HEK293 (cell line): ENCODE results near the gene GNPDA1.

Experiments used
- CTCF ChIA-PET: fragments of 350-600 bp; formaldehyde crosslinking; extraction: SDS; loops from one replicate; lab custom pipeline; 2021; ENCODE audit warnings: antibody characterized with exemption; lab: Yijun Ruan, JAX
- POLR2A ChIA-PET: fragments of 300-600 bp; formaldehyde crosslinking; extraction: SDS; loops from one replicate; lab custom pipeline; 2020; ENCODE audit warnings: antibody characterized with exemption, inconsistent platforms; lab: Yijun Ruan, JAX
- H3K27ac ChIP-seq: fragments of 200-500 bp; sonication (Bioruptor generic); 2 replicates; pipeline ENCODE4 v1.5.1; 2014; ENCODE audit warnings: low read depth, low read length, control low read depth, inconsistent platforms; ENCODE audit errors: extremely low read depth
- H3K36me3 ChIP-seq, 2 experiments: fragments of 200-500 bp in 1 of 2; sonication (Bioruptor generic) in 1 of 2; 1 replicate in 1 of 2; 2 replicates in 1 of 2; pipeline ENCODE4 v1.5.1; 2014 to 2017; ENCODE audit warnings: inconsistent platforms in 2 of 2, low read length in 2 of 2; ENCODE audit not compliant: control insufficient read depth in 2 of 2, insufficient read depth in 1 of 2
- H3K4me1 ChIP-seq: fragments of 200-500 bp; sonication (Bioruptor generic); 2 replicates; pipeline ENCODE4 v1.5.1; 2014; ENCODE audit warnings: mild to moderate bottlenecking, low read length, inconsistent platforms; ENCODE audit not compliant: control insufficient read depth, insufficient read depth
- H3K4me3 ChIP-seq: 2 replicates; pipeline ENCODE4 v1.5.1; 2011; ENCODE audit warnings: low read depth, mild to moderate bottlenecking, control low read depth, low read length, moderate library complexity
- H3K9me3 ChIP-seq: fragments of 200-500 bp; sonication (Bioruptor generic); 2 replicates; pipeline ENCODE4 v1.5.1; 2014; ENCODE audit warnings: low read depth, low read length, inconsistent platforms; ENCODE audit not compliant: control insufficient read depth, insufficient read depth
- ATF2 ChIP-seq: fragments of 450-650 bp; formaldehyde crosslinking; IDR thresholded peaks from 2 replicates; pipeline ENCODE4 v1.5.1; 2016; ENCODE audit warnings: missing biosample characterization, missing genetic modification characterization, low read depth
- BCL11A ChIP-seq: fragments of 450-650 bp; formaldehyde crosslinking; IDR thresholded peaks from 2 replicates; pipeline ENCODE4 v1.5.1; 2016; ENCODE audit warnings: low read depth, missing biosample characterization, missing genetic modification characterization
- FEZF1 ChIP-seq: fragments of 450-650 bp; formaldehyde crosslinking; IDR thresholded peaks from 2 replicates; pipeline ENCODE4 v1.5.1; 2016; ENCODE audit warnings: missing biosample characterization, missing genetic modification characterization
- HOXD13 ChIP-seq: sonication (generic); formaldehyde crosslinking; IDR thresholded peaks from 2 replicates; pipeline ENCODE4 v1.8.0; 2022; ENCODE audit warnings: missing genetic modification reagents, borderline replicate concordance
- KLF16 ChIP-seq: fragments of 450-650 bp; formaldehyde crosslinking; IDR thresholded peaks from 2 replicates; pipeline ENCODE4 v1.5.1; 2017; ENCODE audit warnings: missing biosample characterization, missing genetic modification characterization
- KLF9 ChIP-seq: fragments of 450-650 bp; formaldehyde crosslinking; IDR thresholded peaks from 2 replicates; pipeline ENCODE4 v1.5.1; 2016; ENCODE audit warnings: missing biosample characterization, missing genetic modification characterization, low read depth
- ZBTB21 ChIP-seq: fragments of 450-650 bp; formaldehyde crosslinking; IDR thresholded peaks from 2 replicates; pipeline ENCODE4 v1.5.1; 2017; ENCODE audit warnings: missing biosample characterization, missing genetic modification characterization
- ZIC2 ChIP-seq: fragments of 450-650 bp; formaldehyde crosslinking; IDR thresholded peaks from 2 replicates; pipeline ENCODE4 v1.5.1; 2016; ENCODE audit warnings: missing biosample characterization, missing genetic modification characterization
- ZNF175 ChIP-seq: fragments of 450-650 bp; formaldehyde crosslinking; IDR thresholded peaks from 2 replicates; pipeline ENCODE4 v1.5.1; 2016; ENCODE audit warnings: missing biosample characterization, missing genetic modification characterization
- ZNF19 ChIP-seq: fragments of 450-650 bp; formaldehyde crosslinking; IDR thresholded peaks from 2 replicates; pipeline ENCODE4; 2016; ENCODE audit warnings: missing biosample characterization, missing genetic modification characterization, low read depth
- ZNF2 ChIP-seq: fragments of 450-650 bp; formaldehyde crosslinking; IDR thresholded peaks from 2 replicates; pipeline ENCODE4 v1.5.1; 2016; ENCODE audit warnings: missing biosample characterization, missing genetic modification characterization
- ZNF221 ChIP-seq: fragments of 450-650 bp; formaldehyde crosslinking; IDR thresholded peaks from 2 replicates; pipeline ENCODE4 v1.5.1; 2017; ENCODE audit warnings: missing biosample characterization, missing genetic modification characterization, borderline replicate concordance
- ZNF274 ChIP-seq, 2 experiments: fragments of 200-500 bp in 1 of 2; fragments of 450-650 bp in 1 of 2; sonication (Bioruptor generic) in 1 of 2; formaldehyde crosslinking in 1 of 2; IDR thresholded peaks; 2 replicates each; pipeline versions ENCODE4 v1.5.1 to v1.6.1; 2014 to 2016; ENCODE audit warnings: borderline replicate concordance in 1 of 2, inconsistent platforms in 1 of 2, low read length in 1 of 2, missing biosample characterization in 1 of 2, missing genetic modification characterization in 1 of 2
- ZNF324 ChIP-seq: fragments of 450-650 bp; formaldehyde crosslinking; IDR thresholded peaks from 2 replicates; pipeline ENCODE4 v1.5.1; 2016; ENCODE audit warnings: missing biosample characterization, missing genetic modification characterization
- ZNF521 ChIP-seq: fragments of 450-650 bp; formaldehyde crosslinking; IDR thresholded peaks from 2 replicates; pipeline ENCODE4 v1.5.1; 2017; ENCODE audit warnings: missing biosample characterization, mild to moderate bottlenecking, missing genetic modification characterization
- ZNF623 ChIP-seq: fragments of 450-650 bp; formaldehyde crosslinking; IDR thresholded peaks from 2 replicates; pipeline ENCODE4 v1.5.1; 2016; ENCODE audit warnings: missing biosample characterization, missing genetic modification characterization
- ZNF626 ChIP-seq: fragments of 450-650 bp; sonication (Bioruptor Pico); formaldehyde crosslinking; IDR thresholded peaks from 2 replicates; pipeline ENCODE4 v1.5.1; 2018; ENCODE audit warnings: missing biosample characterization, missing genetic modification characterization, inconsistent platforms
- ZNF777 ChIP-seq: fragments of 450-650 bp; formaldehyde crosslinking; IDR thresholded peaks from 2 replicates; pipeline ENCODE4 v1.5.1; 2017; ENCODE audit warnings: missing biosample characterization, missing genetic modification characterization, borderline replicate concordance
- TF ChIP-seq, protein P1 (sequence below): fragments of 450-650 bp; formaldehyde crosslinking; IDR thresholded peaks from 2 replicates; pipeline ENCODE4 v1.5.1; 2017; ENCODE audit warnings: missing biosample characterization, missing genetic modification characterization
- TF ChIP-seq, protein P2 (sequence below): fragments of 450-650 bp; formaldehyde crosslinking; IDR thresholded peaks from 2 replicates; pipeline ENCODE4 v1.5.1; 2016; ENCODE audit warnings: missing biosample characterization, missing genetic modification characterization
- TF ChIP-seq, protein P3 (sequence below): fragments of 450-650 bp; formaldehyde crosslinking; IDR thresholded peaks from 2 replicates; pipeline ENCODE4 v1.5.1; 2017; ENCODE audit warnings: missing biosample characterization, mild to moderate bottlenecking, missing genetic modification characterization, moderate library complexity
- TF ChIP-seq, protein P4 (sequence below): fragments of 450-650 bp; formaldehyde crosslinking; IDR thresholded peaks from 2 replicates; pipeline ENCODE4 v1.5.1; 2016; ENCODE audit warnings: missing biosample characterization, missing genetic modification characterization

Gene GNPDA1

GRCh38 chr5:142000173-142000572 lies 12.7 kb downstream of the GNPDA1 start (continued):
- TF ChIP-seq ZNF274 (IDR thresholded peaks at IDR 0.05; ENCODE audit: low read length) (no peak), ZNF274 (tag by site-specific recombination; IDR thresholded peaks at IDR 0.05; ENCODE audit: borderline replicate concordance) (no peak), ZIC2 (tag by site-specific recombination) (no peak)
- TF ChIP-seq, protein P1, sequence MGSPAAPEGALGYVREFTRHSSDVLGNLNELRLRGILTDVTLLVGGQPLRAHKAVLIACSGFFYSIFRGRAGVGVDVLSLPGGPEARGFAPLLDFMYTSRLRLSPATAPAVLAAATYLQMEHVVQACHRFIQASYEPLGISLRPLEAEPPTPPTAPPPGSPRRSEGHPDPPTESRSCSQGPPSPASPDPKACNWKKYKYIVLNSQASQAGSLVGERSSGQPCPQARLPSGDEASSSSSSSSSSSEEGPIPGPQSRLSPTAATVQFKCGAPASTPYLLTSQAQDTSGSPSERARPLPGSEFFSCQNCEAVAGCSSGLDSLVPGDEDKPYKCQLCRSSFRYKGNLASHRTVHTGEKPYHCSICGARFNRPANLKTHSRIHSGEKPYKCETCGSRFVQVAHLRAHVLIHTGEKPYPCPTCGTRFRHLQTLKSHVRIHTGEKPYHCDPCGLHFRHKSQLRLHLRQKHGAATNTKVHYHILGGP (tag by site-specific recombination): no peak
- TF ChIP-seq, all 188 proteins: peak for 0

DNA sequence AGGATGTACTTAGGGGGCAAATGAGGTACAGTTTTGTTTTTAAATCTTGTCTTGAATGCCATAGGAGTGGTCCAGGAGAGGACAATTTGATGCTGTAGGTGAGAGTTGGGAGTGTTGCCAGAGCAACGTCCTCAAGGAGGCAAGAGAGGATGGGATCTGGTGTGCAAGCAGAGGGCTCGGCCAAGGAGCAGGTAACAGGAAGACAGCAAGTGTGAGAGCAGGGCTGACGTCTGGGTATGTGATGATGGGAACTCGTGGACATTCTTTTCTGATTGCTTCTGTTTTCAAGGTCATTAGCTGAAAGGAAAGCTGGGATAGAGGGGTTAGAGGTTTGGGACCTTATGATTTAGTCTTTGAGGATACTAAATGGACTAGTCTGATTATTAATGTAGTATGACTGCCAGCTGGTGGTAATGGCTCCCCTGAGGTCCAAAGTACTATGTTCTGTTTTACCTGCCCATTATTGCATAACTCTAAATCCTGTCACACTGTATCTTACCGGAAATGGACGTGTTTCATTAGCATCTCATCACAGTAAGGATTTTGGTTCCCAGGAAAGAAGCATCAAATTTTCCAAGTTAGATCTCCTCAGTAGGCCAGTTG lies 15.4 kb downstream of the GNPDA1 start:
- Histone ChIP-seq H3K27ac (no peak overlapping the region), H3K4me3 (no peak overlapping the region), H3K36me3 (peaks cover 10 to 71% of the 10 kb centered on the region in 2 experiments), H3K9me3 (no peaks in the 10 kb centered on the region), H3K4me1 (no peaks in the 10 kb centered on the region)
- TF ChIP-seq ZNF2 (tag by site-specific recombination): no peak
- no peak for TF ChIP-seq KLF16 (tag by site-specific recombination)
- TF ChIP-seq ZNF19 (tag by site-specific recombination): no peak
- TF ChIP-seq, protein P2, sequence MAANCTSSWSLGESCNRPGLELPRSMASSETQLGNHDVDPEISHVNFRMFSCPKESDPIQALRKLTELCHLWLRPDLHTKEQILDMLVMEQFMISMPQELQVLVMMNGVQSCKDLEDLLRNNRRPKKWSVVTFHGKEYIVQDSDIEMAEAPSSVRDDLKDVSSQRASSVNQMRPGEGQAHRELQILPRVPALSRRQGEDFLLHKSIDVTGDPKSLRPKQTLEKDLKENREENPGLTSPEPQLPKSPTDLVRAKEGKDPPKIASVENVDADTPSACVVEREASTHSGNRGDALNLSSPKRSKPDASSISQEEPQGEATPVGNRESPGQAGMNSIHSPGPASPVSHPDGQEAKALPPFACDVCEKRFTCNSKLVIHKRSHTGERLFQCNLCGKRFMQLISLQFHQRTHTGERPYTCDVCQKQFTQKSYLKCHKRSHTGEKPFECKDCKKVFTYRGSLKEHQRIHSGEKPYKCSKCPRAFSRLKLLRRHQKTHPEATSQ (tag by site-specific recombination): no peak
- no peak for TF ChIP-seq ZNF626 (tag by site-specific recombination)
- TF ChIP-seq ATF2 (tag by site-specific recombination): no peak
- TF ChIP-seq FEZF1: no peak
- TF ChIP-seq KLF9 (tag by site-specific recombination): no peak
- TF ChIP-seq, protein P3, sequence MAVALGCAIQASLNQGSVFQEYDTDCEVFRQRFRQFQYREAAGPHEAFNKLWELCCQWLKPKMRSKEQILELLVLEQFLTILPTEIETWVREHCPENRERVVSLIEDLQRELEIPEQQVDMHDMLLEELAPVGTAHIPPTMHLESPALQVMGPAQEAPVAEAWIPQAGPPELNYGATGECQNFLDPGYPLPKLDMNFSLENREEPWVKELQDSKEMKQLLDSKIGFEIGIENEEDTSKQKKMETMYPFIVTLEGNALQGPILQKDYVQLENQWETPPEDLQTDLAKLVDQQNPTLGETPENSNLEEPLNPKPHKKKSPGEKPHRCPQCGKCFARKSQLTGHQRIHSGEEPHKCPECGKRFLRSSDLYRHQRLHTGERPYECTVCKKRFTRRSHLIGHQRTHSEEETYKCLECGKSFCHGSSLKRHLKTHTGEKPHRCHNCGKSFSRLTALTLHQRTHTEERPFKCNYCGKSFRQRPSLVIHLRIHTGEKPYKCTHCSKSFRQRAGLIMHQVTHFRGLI (tag by site-specific recombination): no peak
- TF ChIP-seq ZNF623: no peak
- TF ChIP-seq BCL11A: no peak
- no peak for TF ChIP-seq ZNF221
- no peak for TF ChIP-seq ZNF521 (tag by site-specific recombination)
- no peak for TF ChIP-seq ZBTB21 (tag by site-specific recombination)
- TF ChIP-seq ZNF175 (tag by site-specific recombination): no peak
- TF ChIP-seq ZNF777 (tag by site-specific recombination): no peak
- TF ChIP-seq, protein P4, sequence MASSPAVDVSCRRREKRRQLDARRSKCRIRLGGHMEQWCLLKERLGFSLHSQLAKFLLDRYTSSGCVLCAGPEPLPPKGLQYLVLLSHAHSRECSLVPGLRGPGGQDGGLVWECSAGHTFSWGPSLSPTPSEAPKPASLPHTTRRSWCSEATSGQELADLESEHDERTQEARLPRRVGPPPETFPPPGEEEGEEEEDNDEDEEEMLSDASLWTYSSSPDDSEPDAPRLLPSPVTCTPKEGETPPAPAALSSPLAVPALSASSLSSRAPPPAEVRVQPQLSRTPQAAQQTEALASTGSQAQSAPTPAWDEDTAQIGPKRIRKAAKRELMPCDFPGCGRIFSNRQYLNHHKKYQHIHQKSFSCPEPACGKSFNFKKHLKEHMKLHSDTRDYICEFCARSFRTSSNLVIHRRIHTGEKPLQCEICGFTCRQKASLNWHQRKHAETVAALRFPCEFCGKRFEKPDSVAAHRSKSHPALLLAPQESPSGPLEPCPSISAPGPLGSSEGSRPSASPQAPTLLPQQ (tag by site-specific recombination): no peak
- TF ChIP-seq, protein P1 (tag by site-specific recombination): no peak
- no peak for TF ChIP-seq HOXD13
- no peak for TF ChIP-seq ZNF324 (tag by site-specific recombination)
- POLR2A ChIA-PET: no interaction called here
- CTCF ChIA-PET: interaction anchor here (0.6 to 1.0 kb wide), 2 partner anchors 29 to 150 kb away, joined by 3 read pairs; no protein-coding TSS in a partner anchor
